ENCODE data around the gene CTDNEP1. TPM values are rescaled to one million over a fixed set of nuclear protein-coding genes. Genes with fewer than 3 reads are reported as not detected.
A peak's percentile ranks its signal among the peaks of the same experiment; 100 is the strongest.

Gene CTDNEP1
- total RNA-seq, 1 donor from 2014 or later, result 36.4 TPM

DNA sequence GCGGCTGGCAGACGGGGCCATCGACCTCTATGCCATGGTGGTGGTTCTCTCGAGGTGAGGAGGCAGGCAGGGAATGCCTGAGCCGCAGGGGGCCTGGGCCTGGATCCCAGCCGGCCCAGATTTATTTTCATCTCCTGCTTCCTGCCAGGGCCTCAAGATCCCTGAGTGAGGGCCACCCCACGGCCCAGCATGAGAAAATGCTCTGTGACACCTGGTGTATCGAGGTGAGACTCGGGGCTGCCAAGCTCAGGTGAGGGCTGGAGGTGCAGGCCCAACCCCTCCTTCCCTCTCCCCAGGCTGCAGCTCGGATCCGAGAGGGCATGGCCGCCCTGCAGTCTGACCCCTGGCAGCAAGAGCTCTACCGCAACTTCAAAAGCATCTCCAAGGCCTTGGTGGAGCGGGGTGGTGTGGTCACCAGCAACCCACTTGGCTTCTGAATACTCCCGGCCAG, 26.8 kb downstream of the CTDNEP1 start:
- H3K4me3 ChIP-seq (ENCODE audit: low read depth, low read length), result no peak overlapping the region

DNA sequence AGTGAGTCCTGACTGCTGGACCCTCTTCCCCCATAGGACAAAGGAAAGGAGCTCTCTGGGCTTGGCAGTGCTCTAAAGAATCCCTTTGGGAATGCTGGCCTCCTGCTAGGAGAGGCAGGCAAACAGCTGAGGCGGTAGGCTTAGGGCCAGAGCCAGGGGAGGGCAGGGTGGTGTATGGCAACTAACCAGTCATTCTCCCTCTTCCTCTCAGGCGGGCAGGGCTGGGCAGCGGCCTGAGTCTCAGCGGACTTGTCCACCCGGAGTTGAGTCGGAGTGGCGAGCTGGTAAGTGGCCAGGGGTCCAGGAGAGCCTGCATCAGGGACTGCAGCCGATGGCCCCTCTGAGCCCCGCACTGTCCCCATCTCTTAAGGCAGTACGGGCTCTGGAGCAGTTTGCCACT, 27.4 kb downstream of the CTDNEP1 start:
- H3K4me3 ChIP-seq (ENCODE audit: low read depth, low read length), result no peak overlapping the region
- DNase-seq (ENCODE audit: low read depth), result no peak
- TF ChIP-seq, protein P1, sequence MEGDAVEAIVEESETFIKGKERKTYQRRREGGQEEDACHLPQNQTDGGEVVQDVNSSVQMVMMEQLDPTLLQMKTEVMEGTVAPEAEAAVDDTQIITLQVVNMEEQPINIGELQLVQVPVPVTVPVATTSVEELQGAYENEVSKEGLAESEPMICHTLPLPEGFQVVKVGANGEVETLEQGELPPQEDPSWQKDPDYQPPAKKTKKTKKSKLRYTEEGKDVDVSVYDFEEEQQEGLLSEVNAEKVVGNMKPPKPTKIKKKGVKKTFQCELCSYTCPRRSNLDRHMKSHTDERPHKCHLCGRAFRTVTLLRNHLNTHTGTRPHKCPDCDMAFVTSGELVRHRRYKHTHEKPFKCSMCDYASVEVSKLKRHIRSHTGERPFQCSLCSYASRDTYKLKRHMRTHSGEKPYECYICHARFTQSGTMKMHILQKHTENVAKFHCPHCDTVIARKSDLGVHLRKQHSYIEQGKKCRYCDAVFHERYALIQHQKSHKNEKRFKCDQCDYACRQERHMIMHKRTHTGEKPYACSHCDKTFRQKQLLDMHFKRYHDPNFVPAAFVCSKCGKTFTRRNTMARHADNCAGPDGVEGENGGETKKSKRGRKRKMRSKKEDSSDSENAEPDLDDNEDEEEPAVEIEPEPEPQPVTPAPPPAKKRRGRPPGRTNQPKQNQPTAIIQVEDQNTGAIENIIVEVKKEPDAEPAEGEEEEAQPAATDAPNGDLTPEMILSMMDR (conservative IDR thresholded peaks at IDR 0.05; ENCODE audit: low read depth, low read length), result no peak

More for the DNA sequence above, 26.8 kb downstream of the CTDNEP1 start:
- TF ChIP-seq, protein P1 (conservative IDR thresholded peaks at IDR 0.05; ENCODE audit: low read depth, low read length), result no peak
- no peak for DNase-seq (ENCODE audit: low read depth)

DNA sequence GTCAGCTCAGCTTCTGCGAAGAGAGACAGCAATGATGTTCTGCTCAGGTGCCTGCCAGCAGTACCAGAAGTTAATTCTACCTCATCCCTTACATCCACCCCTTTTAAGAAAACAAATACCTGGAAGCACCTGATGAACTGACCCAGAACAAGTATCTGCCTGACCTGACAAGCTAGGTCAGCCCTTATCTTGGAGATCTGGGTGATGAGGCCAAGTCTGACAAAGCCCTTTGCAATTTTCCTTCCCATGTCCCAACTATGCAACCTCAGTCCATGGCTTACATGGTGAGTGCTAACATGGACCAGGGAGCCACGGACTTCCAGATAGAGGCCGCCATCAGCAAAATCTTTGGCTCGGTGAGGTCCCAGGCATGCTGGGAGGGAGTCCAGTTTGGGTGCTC, 28.2 kb downstream of the CTDNEP1 start:
- H3K4me3 ChIP-seq (ENCODE audit: low read depth, low read length), result no peak overlapping the region
- DNase-seq (ENCODE audit: low read depth), result no peak
- TF ChIP-seq, protein P1 (conservative IDR thresholded peaks at IDR 0.05; ENCODE audit: low read depth, low read length), result no peak

DNA sequence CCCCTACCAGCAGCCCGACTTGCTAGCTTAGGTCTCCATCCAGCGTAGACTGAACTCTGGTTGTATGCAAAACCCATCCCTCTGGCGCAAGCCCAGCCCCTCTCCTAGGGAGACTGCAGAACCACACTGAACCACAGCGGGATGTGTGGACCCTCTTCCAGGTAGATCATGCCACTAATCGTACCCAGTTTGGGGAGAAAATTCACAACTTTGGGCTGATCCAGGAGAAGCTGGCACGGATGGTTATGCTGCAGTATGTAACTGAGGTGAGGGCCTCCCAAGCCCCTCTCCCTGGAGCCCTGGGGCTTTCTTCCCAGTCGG, 28.6 kb downstream of the CTDNEP1 start:
- no peak overlapping the region for H3K4me3 ChIP-seq (ENCODE audit: low read depth, low read length)
- TF ChIP-seq, protein P1 (conservative IDR thresholded peaks at IDR 0.05; ENCODE audit: low read depth, low read length), result no peak
- DNase-seq (ENCODE audit: low read depth), result no peak

DNA sequence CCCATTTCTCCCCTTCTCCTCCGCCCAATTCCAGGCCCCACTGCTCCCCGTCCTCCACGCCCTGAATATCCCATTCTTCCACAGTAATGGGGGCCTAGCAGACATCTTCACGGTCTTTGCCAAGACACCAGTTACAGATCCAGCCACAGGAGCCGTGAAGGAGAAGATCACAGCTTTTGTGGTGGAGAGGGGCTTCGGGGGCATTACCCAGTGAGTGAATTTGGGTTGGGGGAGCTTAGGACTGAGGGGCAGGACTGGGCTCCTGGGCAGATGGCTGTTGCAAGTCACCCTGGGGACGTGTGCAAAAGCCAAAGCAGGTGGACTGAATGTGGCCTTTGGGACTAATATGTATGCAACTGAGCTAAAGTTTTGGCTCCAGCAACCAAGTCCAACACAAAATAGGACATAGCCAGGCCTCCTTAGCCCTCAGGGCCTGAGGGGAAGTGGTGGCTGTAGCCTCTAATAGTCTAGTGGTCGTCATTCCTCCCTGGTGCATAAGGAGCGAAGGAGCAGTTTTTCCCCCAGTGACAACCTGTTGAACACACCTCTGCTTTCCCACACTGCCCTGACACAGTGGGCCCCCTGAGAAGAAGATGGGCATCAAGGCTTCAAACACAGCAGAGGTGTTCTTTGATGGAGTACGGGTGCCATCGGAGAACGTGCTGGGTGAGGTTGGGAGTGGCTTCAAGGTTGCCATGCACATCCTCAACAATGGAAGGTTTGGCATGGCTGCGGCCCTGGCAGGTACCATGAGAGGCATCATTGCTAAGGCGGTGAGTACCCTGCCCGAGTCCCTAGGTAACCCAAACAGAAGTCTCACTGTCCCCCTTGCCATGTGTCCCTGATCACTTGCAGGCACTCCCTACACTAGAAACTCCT, 29.2 kb downstream of the CTDNEP1 start:
- no peak overlapping the region for H3K4me3 ChIP-seq (ENCODE audit: low read depth, low read length)
- TF ChIP-seq, protein P1 (conservative IDR thresholded peaks at IDR 0.05; ENCODE audit: low read depth, low read length), result no peak
- DNase-seq (ENCODE audit: low read depth), result no peak

DNA sequence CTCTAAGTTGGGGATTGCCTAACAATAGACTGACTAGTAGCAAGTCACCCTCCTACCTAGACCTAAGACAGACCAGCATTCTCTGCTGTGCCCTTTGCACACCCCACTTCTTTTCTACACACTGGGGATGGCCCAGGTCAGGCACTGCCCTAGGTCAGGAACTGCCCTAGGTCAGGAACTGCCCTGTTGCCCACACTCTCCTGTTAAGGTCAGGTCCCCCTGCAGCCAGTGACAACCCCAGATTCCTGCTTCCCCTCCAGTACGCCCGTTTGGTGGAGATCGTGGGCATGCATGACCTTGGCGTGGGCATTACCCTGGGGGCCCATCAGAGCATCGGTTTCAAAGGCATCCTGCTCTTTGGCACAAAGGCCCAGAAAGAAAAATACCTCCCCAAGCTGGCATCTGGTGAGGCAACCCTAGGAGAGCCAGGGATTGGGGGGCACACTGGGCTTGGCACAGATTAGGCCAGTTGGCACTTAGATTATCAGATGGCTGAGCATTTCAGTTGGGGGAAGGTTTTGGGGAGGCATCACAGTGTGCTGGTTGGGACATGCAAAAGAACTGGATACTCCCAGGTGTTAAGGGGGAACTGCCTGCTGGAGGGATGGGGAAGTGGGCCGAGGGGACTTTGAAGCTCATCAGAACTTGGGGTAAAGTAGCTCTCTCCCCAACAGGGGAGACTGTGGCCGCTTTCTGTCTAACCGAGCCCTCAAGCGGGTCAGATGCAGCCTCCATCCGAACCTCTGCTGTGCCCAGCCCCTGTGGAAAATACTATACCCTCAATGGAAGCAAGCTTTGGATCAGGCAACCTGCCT, 30.0 kb downstream of the CTDNEP1 start:
- peak overlapping the region; percentile 66 for H3K4me3 ChIP-seq (ENCODE audit: low read depth, low read length)
- TF ChIP-seq, protein P1 (conservative IDR thresholded peaks at IDR 0.05; ENCODE audit: low read depth, low read length), result no peak
- DNase-seq (ENCODE audit: low read depth), result no peak

Data from epithelial cell of proximal tubule (primary cell).